T-cell (primary cell): ENCODE data around the gene RDH12. TPM values are rescaled to one million over a fixed set of nuclear protein-coding genes. Genes with fewer than 3 reads are reported as not detected.

Experiments used
- ATAC-seq, 4 experiments: fragments of 200-7000 bp in 3 of 4; fragments of 150-1000 bp in 1 of 4; cut with Tn5 transposase; replicated peaks in 1 of 4; 1 replicate in 3 of 4; 2 replicates in 1 of 4; pipeline ENCODE4 v1.10.0; 2021; ENCODE audit warnings: moderate library complexity in 3 of 4, mild to moderate bottlenecking in 2 of 4, moderate number of reproducible peaks in 1 of 4
- CTCF ChIA-PET, 2 donors: fragments of 300-600 bp; sonication (Branson Sonifier 250); formaldehyde crosslinking; loops; one replicate each; lab custom pipeline; 2022; ENCODE audit warnings: antibody characterized with exemption in 2 of 2; lab: Charles Lee
- POLR2A ChIA-PET, 2 donors: fragments of 300-600 bp; sonication (Branson Sonifier 250); formaldehyde crosslinking; loops; one replicate each; lab custom pipeline; 2022; ENCODE audit warnings: antibody characterized with exemption in 2 of 2; lab: Charles Lee
- DNase-seq, 35 experiments: peaks; one replicate each; pipeline versions ENCODE4 v3.0.0 to v3.0.0-alpha.2; 2013 to 2023
- H3K27ac ChIP-seq: one replicate; pipeline ENCODE4 v1.5.1; 2013; ENCODE audit warnings: low read length
- H3K27me3 ChIP-seq, 2 experiments: replicated peaks in 1 of 2; 1 replicate in 1 of 2; 2 replicates in 1 of 2; pipeline versions ENCODE4 v1.6.1 to v1.7.0; 2013; ENCODE audit warnings: low read length in 1 of 2, mixed read lengths in 1 of 2; ENCODE audit not compliant: control insufficient read depth in 2 of 2, insufficient read depth in 2 of 2; ENCODE audit errors: extremely low read depth in 1 of 2
- H3K36me3 ChIP-seq, 2 donors: 1 replicate in 1 of 2; 2 replicates in 1 of 2; pipeline versions ENCODE4 v1.6.1 to v1.7.0; 2013; ENCODE audit warnings: low read length in 1 of 2; ENCODE audit not compliant: control insufficient read depth in 2 of 2, insufficient read depth in 1 of 2; ENCODE audit errors: extremely low read depth in 1 of 2
- H3K4me1 ChIP-seq, 2 experiments: 1 replicate in 1 of 2; 2 replicates in 1 of 2; pipeline versions ENCODE4 v1.6.1 to v1.7.0; 2013; ENCODE audit warnings: low read length in 2 of 2, mixed read lengths in 1 of 2; ENCODE audit not compliant: insufficient read depth in 2 of 2, control insufficient read depth in 1 of 2; ENCODE audit errors: extremely low read depth in 1 of 2
- H3K4me3 ChIP-seq, 2 donors: 1 replicate in 1 of 2; 2 replicates in 1 of 2; pipeline versions ENCODE4 v1.5.1 to v1.7.0; 2013; ENCODE audit warnings: mild to moderate bottlenecking in 2 of 2, low read length in 1 of 2, moderate library complexity in 1 of 2; ENCODE audit not compliant: control insufficient read depth in 1 of 2; ENCODE audit errors: extremely low read depth in 1 of 2
- H3K9me3 ChIP-seq: 2 replicates; pipeline ENCODE4 v1.7.0; 2013
- H3K27ac Mint-ChIP-seq, 2 donors: one replicate each; pipeline ENCODE4 v1.8.0; 2020 to 2021; ENCODE audit warnings: mild to moderate bottlenecking in 2 of 2, mixed read lengths in 2 of 2
- H3K27me3 Mint-ChIP-seq, 2 donors: one replicate each; pipeline ENCODE4 v1.8.0; 2021 to 2022; ENCODE audit warnings: mixed read lengths in 2 of 2
- H3K36me3 Mint-ChIP-seq: one replicate; pipeline ENCODE4 v1.8.0; 2021; ENCODE audit warnings: mixed read lengths
- H3K4me1 Mint-ChIP-seq, 3 donors: one replicate each; pipeline ENCODE4 v1.8.0; 2020 to 2022; ENCODE audit warnings: mixed read lengths in 3 of 3, mild to moderate bottlenecking in 1 of 3
- H3K4me3 Mint-ChIP-seq, 3 donors: one replicate each; pipeline ENCODE4 v1.8.0; 2020 to 2022; ENCODE audit warnings: mild to moderate bottlenecking in 3 of 3, mixed read lengths in 3 of 3, moderate library complexity in 3 of 3
- H3K9me3 Mint-ChIP-seq, 3 donors: one replicate each; pipeline ENCODE4 v1.8.0; 2020 to 2022; ENCODE audit warnings: mixed read lengths in 3 of 3
- WGBS: methylation state at CpG from one replicate; pipeline ENCODE4 v1.1.5; 2013; ENCODE audit warnings: missing lambda C conversion rate; ENCODE audit not compliant: insufficient coverage; 5-methylcytosine and 5-hydroxymethylcytosine counted together
- total RNA-seq, 35 experiments: library from RNA in 6 of 35; stranded (reverse) in 6 of 35; fragments of 120-200 nt in 1 of 35; gene quantifications; one replicate each; pipeline versions ENCODE4 v1.2.1 to v1.2.4 and lab custom pipeline; 2013 to 2026

Gene RDH12
- total RNA-seq, 5 donors from 2014 or later (not counting 1 experiment from before 2014, with no cell fraction given) = not detected

GRCh38 chr14:67721875-67722274 is 20.2 kb downstream of the RDH12 start:
- no peaks in the 10 kb centered on the region for H3K9me3 ChIP-seq
- POLR2A ChIA-PET = no interaction called here
- no peak for DNase-seq
- WGBS = no CpG with 5 or more reads among the region's 5 CpGs
- CTCF ChIA-PET = no interaction called here
- no peak overlapping the region for H3K27ac Mint-ChIP-seq
- peaks cover under 1% of the 10 kb centered on the region for H3K36me3 Mint-ChIP-seq
- H3K9me3 Mint-ChIP-seq = no peaks in the 10 kb centered on the region
- H3K36me3 ChIP-seq = no peaks in the 10 kb centered on the region
- H3K27me3 ChIP-seq = peaks cover 0 to 19% of the 10 kb centered on the region in 2 experiments
- no peaks in the 10 kb centered on the region for H3K4me1 ChIP-seq
- H3K4me1 Mint-ChIP-seq = peaks cover 6 to 10% (median 7%) of the 10 kb centered on the region in 3 donors
- H3K4me3 Mint-ChIP-seq = no peak overlapping the region
- H3K4me3 ChIP-seq = no peak overlapping the region
- H3K27ac ChIP-seq = no peak overlapping the region
- peaks cover 33 to 36% of the 10 kb centered on the region in 2 donors for H3K27me3 Mint-ChIP-seq
- ATAC-seq = no peak

- no peak for DNase-seq
- WGBS = 21% methylated on average over 1 of the region's 3 CpGs
- Histone ChIP-seq H3K27ac (no peak overlapping the region), H3K36me3 (no peaks in the 10 kb centered on the region), H3K4me1 (no peaks in the 10 kb centered on the region), H3K4me3 (no peak overlapping the region), H3K27me3 (peaks cover 0 to 20% of the 10 kb centered on the region in 2 experiments), H3K9me3 (no peaks in the 10 kb centered on the region)
- H3K27me3 Mint-ChIP-seq = peaks cover 33 to 36% of the 10 kb centered on the region in 2 donors
- no peak for ATAC-seq
- ChIA-PET POLR2A (no interaction called here), CTCF (no interaction called here)
- H3K4me1 Mint-ChIP-seq = peaks cover 6 to 10% (median 7%) of the 10 kb centered on the region in 3 donors
- no peak overlapping the region for H3K27ac Mint-ChIP-seq
- no peaks in the 10 kb centered on the region for H3K9me3 Mint-ChIP-seq
- no peak overlapping the region for H3K4me3 Mint-ChIP-seq
- peaks cover 2% of the 10 kb centered on the region for H3K36me3 Mint-ChIP-seq
These were observed 20.6 kb downstream of the RDH12 start for GRCh38 chr14:67722293-67722692.

DNA sequence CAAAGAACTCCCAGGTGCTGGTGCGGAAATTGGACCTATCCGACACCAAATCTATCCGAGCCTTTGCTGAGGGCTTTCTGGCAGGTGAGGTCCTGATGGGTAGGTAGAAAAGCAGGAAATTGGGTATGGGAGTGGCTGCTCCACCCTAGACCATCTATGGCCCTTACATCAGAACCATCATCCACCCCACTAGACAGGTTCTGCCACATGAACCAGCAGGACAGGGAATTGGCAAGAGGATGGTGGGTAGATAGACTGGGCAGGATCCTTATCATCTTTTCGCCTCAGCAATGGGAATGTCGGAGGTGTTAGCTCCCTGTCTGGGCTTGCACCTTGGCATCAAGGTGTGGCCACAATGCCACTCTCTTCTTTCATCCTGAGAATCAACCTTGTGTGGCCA is 23.5 kb downstream of the RDH12 start:
- no CpG with 5 or more reads among the region's 5 CpGs for WGBS
- ChIA-PET CTCF (no interaction called here), POLR2A (no interaction called here)
- H3K9me3 Mint-ChIP-seq = no peaks in the 10 kb centered on the region
- peaks cover 0 to 20% of the 10 kb centered on the region in 2 experiments for H3K27me3 ChIP-seq
- no peak overlapping the region for H3K27ac Mint-ChIP-seq
- ATAC-seq (no peak), DNase-seq (no peak)
- H3K4me3 Mint-ChIP-seq = no peak overlapping the region
- H3K4me1 ChIP-seq = no peaks in the 10 kb centered on the region
- H3K36me3 ChIP-seq = no peaks in the 10 kb centered on the region
- H3K27me3 Mint-ChIP-seq = peaks cover 32 to 33% of the 10 kb centered on the region in 2 donors
- no peaks in the 10 kb centered on the region for H3K9me3 ChIP-seq
- H3K36me3 Mint-ChIP-seq = peaks cover 2% of the 10 kb centered on the region
- no peak overlapping the region for H3K4me3 ChIP-seq
- H3K4me1 Mint-ChIP-seq = peaks cover 6 to 10% (median 7%) of the 10 kb centered on the region in 3 donors
- no peak overlapping the region for H3K27ac ChIP-seq

GRCh38 chr14:67727361-67727760 is 25.7 kb downstream of the RDH12 start:
- Histone ChIP-seq H3K27me3 (peaks cover 0 to 14% of the 10 kb centered on the region in 2 experiments), H3K27ac (no peak overlapping the region), H3K9me3 (no peaks in the 10 kb centered on the region), H3K4me3 (no peak overlapping the region), H3K36me3 (no peaks in the 10 kb centered on the region), H3K4me1 (no peaks in the 10 kb centered on the region)
- peaks cover 2% of the 10 kb centered on the region for H3K36me3 Mint-ChIP-seq
- no peak for DNase-seq
- peaks cover 5 to 7% (median 6%) of the 10 kb centered on the region in 3 donors for H3K4me1 Mint-ChIP-seq
- ChIA-PET POLR2A (interaction anchor here in 1 of 2 donors (0.6 to 0.7 kb wide), 2 partner anchors 60 to 952 kb away, joined by 3 to 6 read pairs; no protein-coding TSS in a partner anchor), CTCF (interaction anchor here (0.6 to 1.1 kb wide), 4 partner anchors 18 to 157 kb away, joined by 3 to 4 read pairs (median 3); no protein-coding TSS in a partner anchor)
- H3K4me3 Mint-ChIP-seq = no peak overlapping the region
- peaks cover 22 to 24% of the 10 kb centered on the region in 2 donors for H3K27me3 Mint-ChIP-seq
- no peaks in the 10 kb centered on the region for H3K9me3 Mint-ChIP-seq
- no peak overlapping the region for H3K27ac Mint-ChIP-seq
- WGBS = 80% methylated on average over 1 of the region's 7 CpGs
- no peak for ATAC-seq

DNA sequence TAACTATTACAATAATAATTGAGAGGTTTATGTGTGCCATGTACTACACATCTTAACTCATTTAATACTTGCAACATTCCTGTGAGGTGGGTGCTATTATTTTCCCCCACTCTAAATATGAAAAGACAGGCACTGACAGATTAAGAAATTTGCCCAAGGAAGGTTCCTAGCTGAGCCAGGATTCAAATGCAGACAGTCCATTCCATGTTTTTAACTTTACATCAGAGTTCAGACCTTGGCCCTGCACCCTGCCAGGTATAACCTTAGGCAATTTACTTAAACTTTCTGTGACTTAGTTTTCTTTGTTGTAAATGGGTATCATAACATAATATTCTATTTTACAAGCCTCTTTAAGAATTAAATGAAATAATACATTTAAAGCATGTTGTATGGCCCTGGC is 26.6 kb downstream of the RDH12 start:
- DNase-seq (no peak), ATAC-seq (no peak)
- ChIA-PET CTCF (no interaction called here), POLR2A (no interaction called here)
- Mint-ChIP-seq H3K4me1 (no peaks in the 10 kb centered on the region), H3K36me3 (peaks cover 2% of the 10 kb centered on the region), H3K27me3 (peaks cover 15 to 18% of the 10 kb centered on the region in 2 donors), H3K27ac (no peak overlapping the region), H3K4me3 (no peak overlapping the region), H3K9me3 (no peaks in the 10 kb centered on the region)
- no peaks in the 10 kb centered on the region for H3K9me3 ChIP-seq
- no peaks in the 10 kb centered on the region for H3K36me3 ChIP-seq
- H3K4me1 ChIP-seq = no peaks in the 10 kb centered on the region
- peaks cover 0 to 5% of the 10 kb centered on the region in 2 experiments for H3K27me3 ChIP-seq
- H3K27ac ChIP-seq = no peak overlapping the region
- H3K4me3 ChIP-seq = no peak overlapping the region

DNA sequence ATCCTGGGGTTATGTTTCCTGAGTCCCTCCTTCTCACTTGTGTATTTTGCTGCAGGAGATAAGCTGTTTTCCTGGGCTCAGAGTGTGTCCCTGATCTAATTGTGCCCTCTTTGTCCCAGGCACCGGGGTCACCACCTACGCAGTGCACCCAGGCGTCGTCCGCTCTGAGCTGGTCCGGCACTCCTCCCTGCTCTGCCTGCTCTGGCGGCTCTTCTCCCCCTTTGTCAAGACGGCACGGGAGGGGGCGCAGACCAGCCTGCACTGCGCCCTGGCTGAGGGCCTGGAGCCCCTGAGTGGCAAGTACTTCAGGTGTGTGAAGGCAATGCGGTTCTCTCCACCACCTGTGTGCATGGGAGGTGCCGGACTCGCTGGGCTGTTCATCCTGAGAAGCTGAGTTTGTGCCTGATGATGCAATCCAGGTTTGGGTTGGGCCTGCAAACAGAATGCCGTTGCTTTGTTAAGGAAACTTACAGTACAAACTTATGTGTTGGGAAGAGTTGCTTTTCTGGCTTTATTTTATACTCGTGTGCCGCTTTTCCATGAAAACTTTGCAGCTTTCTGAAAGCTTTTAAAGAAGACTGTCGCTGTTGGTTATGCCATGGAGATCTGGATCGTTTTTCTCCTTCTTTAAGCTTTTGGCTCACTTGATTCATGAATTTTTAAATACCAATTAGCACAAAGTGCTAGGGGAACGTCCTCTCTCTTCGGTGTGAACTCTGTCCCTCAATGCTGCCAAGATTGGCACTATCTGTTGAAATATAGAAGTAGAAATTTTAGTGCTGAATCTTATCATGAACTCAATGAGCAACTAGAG is 27.6 kb downstream of the RDH12 start:
- Histone ChIP-seq H3K9me3 (no peaks in the 10 kb centered on the region), H3K4me3 (no peak overlapping the region), H3K27me3 (peaks cover 0 to 4% of the 10 kb centered on the region in 2 experiments), H3K4me1 (no peaks in the 10 kb centered on the region), H3K27ac (no peak overlapping the region), H3K36me3 (no peaks in the 10 kb centered on the region)
- Mint-ChIP-seq H3K27me3 (peaks cover 8 to 12% of the 10 kb centered on the region in 2 donors), H3K4me1 (no peaks in the 10 kb centered on the region), H3K4me3 (no peak overlapping the region), H3K36me3 (peaks cover 2% of the 10 kb centered on the region), H3K9me3 (no peaks in the 10 kb centered on the region), H3K27ac (no peak overlapping the region)
- ATAC-seq = no peak
- WGBS = 88% methylated on average over 13 of the region's 21 CpGs
- ChIA-PET POLR2A (no interaction called here), CTCF (interaction anchor here in 1 of 2 donors (0.6 kb wide), 1 partner anchor 463 kb away, joined by 4 read pairs; no protein-coding TSS in a partner anchor)
- no peak for DNase-seq
